PC-3 (cell line): ENCODE data around the gene ITGA8.

ENCODE experiments used
- EZH2 ChIP-seq: fragments of 300-600 bp; sonication (generic); IDR thresholded peaks from one replicate; pipeline ENCODE4 v1.6.1; 2017; ENCODE audit warnings: antibody characterized with exemption, mild to moderate bottlenecking, low read length; ENCODE audit not compliant: unreplicated experiment
- TF ChIP-seq, protein P1 (sequence below): fragments of 300-600 bp; sonication (generic); conservative IDR thresholded peaks from 2 replicates; pipeline ENCODE4 v1.5.1; 2017; ENCODE audit warnings: antibody characterized with exemption, low read depth, mild to moderate bottlenecking, low read length

DNA sequence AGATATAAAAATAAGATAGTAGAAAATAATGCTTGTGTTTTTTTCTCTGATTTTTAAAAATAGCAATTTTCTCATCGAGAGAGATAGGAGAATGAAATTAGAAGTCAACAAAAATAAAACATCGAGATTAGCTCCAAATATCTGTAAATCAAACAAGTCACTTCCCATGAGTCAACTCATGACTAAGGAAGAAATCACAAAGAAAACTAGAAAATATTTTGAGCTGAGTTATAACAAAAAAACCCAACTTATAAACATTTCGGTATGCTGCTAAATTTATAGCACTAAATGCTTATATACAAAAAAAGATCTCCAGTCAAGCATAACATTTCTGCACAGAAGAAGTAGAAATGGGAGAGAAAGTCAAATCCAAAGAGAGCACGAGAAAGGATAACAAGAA, 140.1 kb downstream of the ITGA8 start:
- TF ChIP-seq EZH2 = no peak
- TF ChIP-seq, protein P1, sequence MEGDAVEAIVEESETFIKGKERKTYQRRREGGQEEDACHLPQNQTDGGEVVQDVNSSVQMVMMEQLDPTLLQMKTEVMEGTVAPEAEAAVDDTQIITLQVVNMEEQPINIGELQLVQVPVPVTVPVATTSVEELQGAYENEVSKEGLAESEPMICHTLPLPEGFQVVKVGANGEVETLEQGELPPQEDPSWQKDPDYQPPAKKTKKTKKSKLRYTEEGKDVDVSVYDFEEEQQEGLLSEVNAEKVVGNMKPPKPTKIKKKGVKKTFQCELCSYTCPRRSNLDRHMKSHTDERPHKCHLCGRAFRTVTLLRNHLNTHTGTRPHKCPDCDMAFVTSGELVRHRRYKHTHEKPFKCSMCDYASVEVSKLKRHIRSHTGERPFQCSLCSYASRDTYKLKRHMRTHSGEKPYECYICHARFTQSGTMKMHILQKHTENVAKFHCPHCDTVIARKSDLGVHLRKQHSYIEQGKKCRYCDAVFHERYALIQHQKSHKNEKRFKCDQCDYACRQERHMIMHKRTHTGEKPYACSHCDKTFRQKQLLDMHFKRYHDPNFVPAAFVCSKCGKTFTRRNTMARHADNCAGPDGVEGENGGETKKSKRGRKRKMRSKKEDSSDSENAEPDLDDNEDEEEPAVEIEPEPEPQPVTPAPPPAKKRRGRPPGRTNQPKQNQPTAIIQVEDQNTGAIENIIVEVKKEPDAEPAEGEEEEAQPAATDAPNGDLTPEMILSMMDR = no peak
